Thymus (tissue), 11 donors: ENCODE results near the gene FPGS. TPM values are rescaled to one million over a fixed set of nuclear protein-coding genes. Genes with fewer than 3 reads are reported as not detected.

Experiments used
- DNase-seq, 9 donors: peaks; one replicate each; pipeline ENCODE4 v3.0.0-alpha.2; 2013; ENCODE audit warnings: low spot score in 9 of 9, low read depth in 6 of 9, missing footprints in 1 of 9
- H3K27ac ChIP-seq, 2 donors: one replicate each; pipeline ENCODE4 v1.5.1; 2013; ENCODE audit warnings: control low read depth in 1 of 2, low read depth in 1 of 2, low read length in 1 of 2, mild to moderate bottlenecking in 1 of 2, moderate library complexity in 1 of 2
- H3K27me3 ChIP-seq, 2 donors: one replicate each; pipeline ENCODE4 v1.5.1; 2013; ENCODE audit warnings: low read length in 1 of 2; ENCODE audit not compliant: control insufficient read depth in 2 of 2, insufficient read depth in 1 of 2
- H3K36me3 ChIP-seq, 2 donors: one replicate each; pipeline ENCODE4 v1.5.1; 2013; ENCODE audit warnings: low read length in 1 of 2, mild to moderate bottlenecking in 1 of 2, moderate library complexity in 1 of 2; ENCODE audit not compliant: control insufficient read depth in 2 of 2, insufficient read depth in 2 of 2
- H3K4me1 ChIP-seq, 2 donors: one replicate each; pipeline ENCODE4 v1.5.1; 2013; ENCODE audit warnings: low read length in 2 of 2; ENCODE audit not compliant: control insufficient read depth in 2 of 2, insufficient read depth in 2 of 2
- H3K4me3 ChIP-seq, 2 donors: one replicate each; pipeline ENCODE4 v1.5.1; 2013; ENCODE audit warnings: low read length in 2 of 2, control low read depth in 1 of 2, mild to moderate bottlenecking in 1 of 2
- H3K9me3 ChIP-seq, 2 donors: one replicate each; pipeline ENCODE4 v1.5.1; 2013; ENCODE audit warnings: low read length in 1 of 2, mild to moderate bottlenecking in 1 of 2; ENCODE audit not compliant: control insufficient read depth in 2 of 2, insufficient read depth in 1 of 2
- WGBS: extraction: QIAGEN DNeasy Blood & Tissue Kit; methylation state at CpG from one replicate; pipeline ENCODE4 v1.1.7; 2013; 5-methylcytosine and 5-hydroxymethylcytosine counted together
- polyA plus RNA-seq: library from polyadenylated mRNA; stranded (reverse); fragments of 200-250 nt; gene quantifications from one replicate; pipeline ENCODE4 v1.2.3, GENCODE V29; 2013
- total RNA-seq: library from RNA; stranded (reverse); fragments of 120-200 nt; gene quantifications from one replicate; pipeline ENCODE4 v1.2.4, GENCODE V29; 2013
- donor health status: healthy.

The FPGS gene
- total and polyA plus RNA-seq, 2 donors, result 30.4 to 48.4 TPM

DNA sequence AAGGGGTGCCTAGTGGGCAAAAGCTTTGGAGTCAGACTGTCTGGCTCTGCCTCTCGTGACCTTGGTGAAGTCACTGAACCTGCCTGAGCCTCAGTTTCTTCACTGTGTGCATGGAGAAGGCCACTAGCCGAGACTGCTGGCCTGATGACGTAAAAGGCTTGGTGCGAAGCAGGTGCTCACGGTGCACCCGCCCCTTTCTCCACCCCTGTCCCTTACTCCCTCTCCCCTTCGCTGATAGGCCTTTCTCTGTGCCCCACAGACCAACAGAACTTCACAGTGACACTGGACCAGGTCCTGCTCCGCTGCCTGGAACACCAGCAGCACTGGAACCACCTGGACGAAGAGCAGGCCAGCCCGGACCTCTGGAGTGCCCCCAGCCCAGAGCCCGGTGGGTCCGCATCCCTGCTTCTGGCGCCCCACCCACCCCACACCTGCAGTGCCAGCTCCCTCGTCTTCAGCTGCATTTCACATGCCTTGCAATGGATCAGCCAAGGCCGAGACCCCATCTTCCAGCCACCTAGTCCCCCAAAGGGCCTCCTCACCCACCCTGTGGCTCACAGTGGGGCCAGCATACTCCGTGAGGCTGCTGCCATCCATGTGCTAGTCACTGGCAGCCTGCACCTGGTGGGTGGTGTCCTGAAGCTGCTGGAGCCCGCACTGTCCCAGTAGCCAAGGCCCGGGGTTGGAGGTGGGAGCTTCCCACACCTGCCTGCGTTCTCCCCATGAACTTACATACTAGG is 10.4 kb downstream of the FPGS start:
- WGBS, result 97% methylated on average over 19 of the region's 19 CpGs
- Histone ChIP-seq H3K4me1 (peaks cover 0 to 6% of the 10 kb centered on the region in 2 donors), H3K36me3 (peaks cover 82 to 87% of the 10 kb centered on the region in 2 donors), H3K4me3 (no peak overlapping the region), H3K27ac (no peak overlapping the region), H3K9me3 (peaks cover 0 to 4% of the 10 kb centered on the region in 2 donors), H3K27me3 (no peaks in the 10 kb centered on the region)
- DNase-seq, result no peak

DNA sequence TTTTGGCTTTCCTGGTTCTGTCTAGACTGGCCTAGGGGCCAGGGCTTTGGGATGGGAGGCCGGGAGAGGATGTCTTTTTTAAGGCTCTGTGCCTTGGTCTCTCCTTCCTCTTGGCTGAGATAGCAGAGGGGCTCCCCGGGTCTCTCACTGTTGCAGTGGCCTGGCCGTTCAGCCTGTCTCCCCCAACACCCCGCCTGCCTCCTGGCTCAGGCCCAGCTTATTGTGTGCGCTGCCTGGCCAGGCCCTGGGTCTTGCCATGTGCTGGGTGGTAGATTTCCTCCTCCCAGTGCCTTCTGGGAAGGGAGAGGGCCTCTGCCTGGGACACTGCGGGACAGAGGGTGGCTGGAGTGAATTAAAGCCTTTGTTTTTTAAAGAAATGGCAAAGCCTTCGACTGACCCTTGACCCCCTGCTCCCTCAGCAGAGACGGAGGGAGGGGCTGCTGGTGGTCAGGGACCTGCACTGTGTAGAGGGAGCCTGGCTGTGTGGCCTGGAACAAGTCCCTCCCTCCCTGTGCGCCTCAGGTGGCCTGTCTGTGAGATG is 11.1 kb downstream of the FPGS start:
- H3K4me1 ChIP-seq, result peaks cover 0 to 4% of the 10 kb centered on the region in 2 donors
- no peaks in the 10 kb centered on the region for H3K27me3 ChIP-seq
- peaks cover 0 to 4% of the 10 kb centered on the region in 2 donors for H3K9me3 ChIP-seq
- no peak overlapping the region for H3K4me3 ChIP-seq
- H3K36me3 ChIP-seq, result peaks cover 79 to 85% of the 10 kb centered on the region in 2 donors
- H3K27ac ChIP-seq, result no peak overlapping the region
- no peak for DNase-seq
- WGBS, result 98% methylated on average over 9 of the region's 9 CpGs

DNA sequence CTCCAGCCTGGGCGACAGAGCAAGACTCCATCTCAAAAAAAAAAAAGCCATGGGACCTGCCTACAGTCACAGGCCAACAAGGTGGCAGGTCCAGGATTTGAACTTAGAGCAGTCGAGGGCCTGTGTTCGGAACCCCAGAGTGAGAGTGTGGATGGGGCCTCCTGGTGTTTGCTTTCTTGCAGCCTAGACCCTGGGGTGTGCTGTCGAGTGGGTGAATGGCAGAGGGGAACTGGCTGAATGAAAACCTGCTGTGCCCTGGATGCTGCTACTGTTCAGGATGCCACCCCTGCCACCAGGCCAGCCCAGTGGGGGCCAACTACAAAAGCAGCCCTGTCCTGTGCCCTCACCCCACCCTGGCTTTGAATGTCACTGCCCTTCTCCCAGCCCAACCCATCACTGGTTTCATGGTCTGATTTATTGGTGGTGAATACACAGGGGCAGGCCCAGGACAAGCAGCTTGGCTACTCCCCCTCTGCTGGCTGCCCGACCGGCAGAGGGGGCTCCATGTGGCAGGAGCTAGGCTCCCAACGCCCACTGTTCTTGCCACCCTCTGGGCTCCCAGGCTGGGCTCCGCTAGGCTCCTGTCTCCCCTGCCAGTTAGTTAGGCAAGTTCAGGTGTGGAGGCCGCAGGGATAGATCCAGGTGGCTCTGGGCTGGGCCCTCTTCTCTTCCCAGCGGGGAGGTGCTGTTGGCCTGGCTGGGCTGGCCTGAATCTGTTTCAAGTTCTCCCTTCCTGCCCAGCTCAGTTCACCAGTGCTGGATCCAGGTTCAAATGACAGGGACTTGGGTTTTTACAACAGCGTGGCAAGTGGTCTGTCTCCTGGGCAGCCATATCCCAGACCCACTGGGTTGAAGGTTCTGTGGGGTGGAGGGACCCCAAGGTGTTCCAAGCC is 12.2 kb downstream of the FPGS start:
- 98% methylated on average over 11 of the region's 11 CpGs for WGBS
- Histone ChIP-seq H3K4me3 (no peak overlapping the region), H3K27me3 (no peaks in the 10 kb centered on the region), H3K9me3 (peaks cover 0 to 4% of the 10 kb centered on the region in 2 donors), H3K36me3 (peaks cover 81 to 85% of the 10 kb centered on the region in 2 donors), H3K27ac (no peak overlapping the region), H3K4me1 (no peaks in the 10 kb centered on the region)
- no peak for DNase-seq

DNA sequence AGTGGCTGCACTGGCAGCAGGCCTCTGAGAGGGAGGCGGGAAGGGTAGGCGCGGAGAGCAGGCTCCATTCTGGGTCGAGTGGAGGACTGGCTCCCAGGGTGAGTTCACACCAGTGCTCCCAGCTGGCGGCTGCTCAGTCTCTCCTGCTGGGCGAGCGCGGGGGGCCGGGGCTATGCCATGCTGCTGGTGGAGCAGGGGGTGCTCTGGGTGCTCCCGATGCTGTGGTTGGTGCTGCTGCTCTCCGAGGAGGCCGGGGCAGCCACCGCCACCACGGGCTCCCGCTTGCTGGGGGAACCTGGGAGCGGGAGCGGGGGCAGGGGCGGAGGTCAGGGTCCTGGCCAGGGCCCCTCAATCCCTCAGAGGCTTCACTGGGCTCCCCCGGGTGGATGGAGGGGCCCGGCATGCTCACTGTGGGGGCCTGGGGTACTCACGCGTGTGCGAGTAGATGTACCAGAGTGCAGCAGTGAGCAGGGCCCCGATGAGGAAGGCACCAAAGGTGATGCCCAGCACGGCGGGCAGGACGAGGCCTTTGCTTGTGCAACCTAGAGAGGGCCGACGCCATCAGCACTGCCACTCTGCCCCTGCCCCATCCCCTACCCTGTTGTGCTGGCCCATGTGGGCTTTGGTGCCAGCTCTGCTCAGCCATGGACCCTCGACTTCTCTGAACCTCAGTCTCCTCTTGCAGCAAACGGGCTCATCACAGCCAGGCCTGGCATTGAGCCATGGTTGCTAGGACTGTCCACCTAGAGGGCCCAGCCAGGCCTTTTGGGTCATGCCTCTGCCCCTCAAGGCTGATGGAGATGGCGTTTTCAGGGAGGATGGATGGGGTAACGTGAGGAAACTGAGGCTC is 13.1 kb downstream of the FPGS start:
- no peak overlapping the region for H3K4me3 ChIP-seq
- WGBS, result 96% methylated on average over 33 of the region's 33 CpGs
- peaks cover 0 to 4% of the 10 kb centered on the region in 2 donors for H3K9me3 ChIP-seq
- no peaks in the 10 kb centered on the region for H3K4me1 ChIP-seq
- no peak for DNase-seq
- no peak overlapping the region for H3K27ac ChIP-seq
- H3K36me3 ChIP-seq, result peaks cover 73 to 77% of the 10 kb centered on the region in 2 donors
- no peaks in the 10 kb centered on the region for H3K27me3 ChIP-seq

DNA sequence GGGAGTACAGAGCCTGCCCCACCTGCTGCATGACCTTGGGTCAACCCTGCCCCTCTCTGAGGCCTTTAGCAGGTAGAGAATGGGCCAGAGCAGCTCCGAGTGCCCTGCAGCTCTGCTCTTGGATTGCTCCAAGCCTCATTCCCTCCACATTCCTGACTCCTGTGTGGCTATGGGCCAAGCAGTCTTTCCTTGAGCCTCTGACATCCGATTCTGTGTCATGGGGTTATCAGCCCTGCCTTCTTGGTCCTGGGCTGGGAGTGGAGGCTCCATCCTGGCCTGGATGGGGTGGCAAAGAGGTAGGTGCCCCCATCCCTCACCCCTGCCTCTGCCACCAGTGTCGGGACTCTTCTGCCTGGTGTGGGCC is 13.7 kb downstream of the FPGS start:
- no peaks in the 10 kb centered on the region for H3K27me3 ChIP-seq
- H3K27ac ChIP-seq, result no peak overlapping the region
- no peak overlapping the region for H3K4me3 ChIP-seq
- peaks cover 74 to 77% of the 10 kb centered on the region in 2 donors for H3K36me3 ChIP-seq
- no peaks in the 10 kb centered on the region for H3K4me1 ChIP-seq
- 96% methylated on average over 3 of the region's 3 CpGs for WGBS
- DNase-seq, result no peak
- peaks cover 0 to 4% of the 10 kb centered on the region in 2 donors for H3K9me3 ChIP-seq

DNA sequence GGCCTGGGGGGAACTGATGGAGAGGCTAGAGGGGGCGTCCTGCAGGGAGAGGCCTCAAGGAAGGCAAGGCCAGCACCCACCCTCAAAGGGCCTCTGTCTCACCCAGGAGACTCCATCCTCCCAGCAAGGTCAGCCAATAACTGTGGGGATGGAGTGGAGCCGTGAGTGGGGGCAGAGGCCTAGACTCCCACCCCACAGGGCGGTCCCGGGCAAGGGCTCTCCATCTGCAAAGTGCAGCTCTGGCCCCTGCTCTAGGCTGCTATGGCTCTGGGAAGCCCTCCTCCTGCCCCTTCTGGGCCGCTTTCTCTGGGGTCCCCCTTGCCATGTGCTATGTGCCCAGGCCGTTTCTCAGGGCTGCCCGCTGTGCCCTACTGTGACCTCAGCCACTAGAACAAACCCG is 14.0 kb downstream of the FPGS start:
- no peak overlapping the region for H3K27ac ChIP-seq
- peaks cover 71 to 76% of the 10 kb centered on the region in 2 donors for H3K36me3 ChIP-seq
- H3K4me3 ChIP-seq, result no peak overlapping the region
- H3K9me3 ChIP-seq, result peaks cover 0 to 4% of the 10 kb centered on the region in 2 donors
- H3K4me1 ChIP-seq, result no peaks in the 10 kb centered on the region
- no peaks in the 10 kb centered on the region for H3K27me3 ChIP-seq
- DNase-seq, result no peak
- WGBS, result 97% methylated on average over 8 of the region's 8 CpGs

DNA sequence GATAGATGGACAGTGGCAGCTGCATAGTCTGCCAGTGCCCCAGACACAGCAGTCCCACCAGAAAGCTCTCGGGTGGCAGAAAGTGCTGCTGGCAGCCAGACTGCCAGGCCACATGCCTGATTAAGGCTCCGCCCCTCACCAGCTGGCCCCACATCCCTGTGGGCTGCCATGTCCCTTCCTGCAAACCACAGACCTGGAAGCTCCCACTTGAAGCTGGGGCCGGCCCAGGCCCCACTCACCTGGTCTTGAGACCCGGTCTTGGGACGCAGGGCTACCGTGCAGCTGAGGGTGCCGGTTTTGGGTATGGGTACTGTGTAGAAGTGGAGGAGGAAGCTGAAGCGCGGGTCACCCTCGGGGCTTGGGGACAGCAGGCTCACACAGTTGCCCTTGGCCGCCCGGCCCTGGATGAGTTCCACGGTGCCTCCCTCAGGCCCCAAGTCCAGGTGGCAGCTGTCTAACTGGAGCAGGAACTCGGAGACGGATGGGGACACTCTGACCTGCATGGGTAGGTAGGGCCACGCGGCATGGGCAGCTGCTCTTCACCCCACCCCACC is 15.3 kb downstream of the FPGS start:
- Histone ChIP-seq H3K9me3 (peaks cover 0 to 4% of the 10 kb centered on the region in 2 donors), H3K36me3 (peaks cover 63 to 64% of the 10 kb centered on the region in 2 donors), H3K27ac (no peak overlapping the region), H3K4me3 (no peak overlapping the region), H3K27me3 (no peaks in the 10 kb centered on the region), H3K4me1 (no peaks in the 10 kb centered on the region)
- no peak for DNase-seq
- WGBS, result 97% methylated on average over 17 of the region's 17 CpGs

DNA sequence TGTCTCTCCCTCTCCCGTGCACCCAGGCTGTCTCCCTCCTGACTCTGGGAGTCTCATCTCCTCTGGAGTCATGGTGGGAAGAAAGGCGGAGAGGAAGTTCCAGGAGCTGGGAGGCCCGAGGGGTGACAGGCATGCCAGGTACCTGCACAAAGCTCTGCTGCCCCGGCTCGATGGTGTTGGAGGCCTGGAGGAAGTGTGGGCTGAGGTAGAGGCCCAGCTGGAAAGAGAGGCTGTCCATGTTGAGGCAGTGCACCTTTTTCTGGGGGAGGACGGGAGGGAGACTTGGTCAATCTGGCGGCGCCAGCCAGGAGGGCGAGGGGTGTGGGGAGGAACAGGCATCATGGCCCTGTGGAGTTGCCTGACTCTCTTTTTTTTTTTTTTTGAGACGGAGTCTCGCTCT is 15.9 kb downstream of the FPGS start:
- Histone ChIP-seq H3K4me1 (no peaks in the 10 kb centered on the region), H3K27me3 (no peaks in the 10 kb centered on the region), H3K36me3 (peaks cover 57 to 58% of the 10 kb centered on the region in 2 donors), H3K9me3 (peaks cover 0 to 1% of the 10 kb centered on the region in 2 donors), H3K4me3 (no peak overlapping the region), H3K27ac (no peak overlapping the region)
- WGBS, result over 99% methylated on average over 11 of the region's 11 CpGs
- DNase-seq, result no peak
